ENCODE results near the gene CIDEB. TPM values are rescaled to one million over a fixed set of nuclear protein-coding genes. Genes with fewer than 3 reads are reported as not detected.

The CIDEB gene
- 1.5 and 1.7 TPM in 2 replicates for total RNA-seq

GRCh38 chr14:24307575-24308341 is at the start of gene CIDEB:
TSS of gene CIDEB (minus strand) at chr14:24307977. CDS start at chr14:24307858, 119 bp downstream.

GRCh38 chr14:24339284-24340151 is 31.7 kb upstream of the CIDEB start, which contains the start of gene RIPK3:
TSS of gene RIPK3 (minus strand) at chr14:24339991. CDS start at chr14:24339826, 165 bp downstream.

GRCh38 chr14:24334431-24335291 is 26.9 kb upstream of the CIDEB start, which contains the start of gene ADCY4:
TSS of gene ADCY4 (minus strand) at chr14:24335071. CDS start at chr14:24334652, 419 bp downstream.

GRCh38 chr14:24310646-24311604 is 3.1 kb upstream of the CIDEB start, which contains the start of gene LTB4R:
TSS of gene LTB4R (plus strand) at chr14:24311502. CDS start at chr14:24315652, 4,150 bp downstream.

GRCh38 chr14:24309538-24310264 is 1.9 kb upstream of the CIDEB start, which contains the start of gene LTB4R2:
TSS of gene LTB4R2 (plus strand) at chr14:24310140. CDS start at chr14:24310665, 525 bp downstream.

GRCh38 chr14:24299255-24300191 is 8.3 kb downstream of the CIDEB start, which contains the start of the genes DHRS1 and NOP9:
TSS of gene DHRS1 (minus strand) at chr14:24299780. CDS start at chr14:24299106, 674 bp downstream.
TSS of gene NOP9 (plus strand) at chr14:24299850. CDS start at chr14:24299955, 105 bp downstream.

GRCh38 chr14:24271134-24271833 is 36.5 kb downstream of the CIDEB start, which contains the start of gene RABGGTA:
TSS of gene RABGGTA (minus strand) at chr14:24271597. CDS start at chr14:24271115, 482 bp downstream.

GRCh38 chr14:24262821-24263733 is 44.7 kb downstream of the CIDEB start, which contains the start of gene TGM1:
TSS of gene TGM1 (minus strand) at chr14:24263177. CDS start at chr14:24262352, 825 bp downstream.

Other genes starting within 250 kb of the CIDEB start
- not detected in 2 replicates for gene CPNE6, start 236.4 kb downstream of the CIDEB start, total RNA-seq
- 13.4 and 17.2 TPM in 2 replicates for gene PCK2, start 213.7 kb downstream of the CIDEB start, total RNA-seq
- 50.6 and 56.1 TPM in 2 replicates for gene DCAF11, start 193.2 kb downstream of the CIDEB start, total RNA-seq
- gene NRL, start 193.0 kb downstream of the CIDEB start, total RNA-seq = 0.56 and 0.77 TPM in 2 replicates
- gene FITM1, start 177.3 kb downstream of the CIDEB start, total RNA-seq = not detected in 2 replicates
- gene PSME1, start 171.8 kb downstream of the CIDEB start, total RNA-seq = 69.4 and 88.5 TPM in 2 replicates
- 20.6 and 31.1 TPM in 2 replicates for gene EMC9, start 166.4 kb downstream of the CIDEB start, total RNA-seq
- gene PSME2, start 161.4 kb downstream of the CIDEB start, total RNA-seq = 81.5 and 136 TPM in 2 replicates
- gene RNF31, start 160.5 kb downstream of the CIDEB start, total RNA-seq = 22.6 and 28.8 TPM in 2 replicates
- gene IRF9, start 146.7 kb downstream of the CIDEB start, total RNA-seq = 55.5 and 58.9 TPM in 2 replicates
- gene REC8, start 135.9 kb downstream of the CIDEB start, total RNA-seq = 0.56 and 0.77 TPM in 2 replicates
- 26.5 and 79.8 TPM in 2 replicates for gene IPO4, start 119.2 kb downstream of the CIDEB start, total RNA-seq
- gene TM9SF1, start 112.5 kb downstream of the CIDEB start, total RNA-seq = 78.4 and 80.1 TPM in 2 replicates
- under 0.01 TPM in 1 of 2 replicates, not detected in the other for gene TSSK4, start 102.3 kb downstream of the CIDEB start, total RNA-seq
- gene CHMP4A, start 94.5 kb downstream of the CIDEB start, total RNA-seq = 23.4 and 25.1 TPM in 2 replicates
- gene MDP1, start 91.9 kb downstream of the CIDEB start, total RNA-seq = 15.9 and 18.0 TPM in 2 replicates
- gene NEDD8, start 75.6 kb downstream of the CIDEB start, total RNA-seq = 142 and 224 TPM in 2 replicates
- 63.6 and 103 TPM in 2 replicates for gene GMPR2, start 75.0 kb downstream of the CIDEB start, total RNA-seq
- 48.3 and 58.3 TPM in 2 replicates for gene TINF2, start 65.4 kb downstream of the CIDEB start, total RNA-seq
- 0.19 and 0.85 TPM in 2 replicates for gene TGM1, start 44.8 kb downstream of the CIDEB start, total RNA-seq
- 24.0 and 28.0 TPM in 2 replicates for gene RABGGTA, start 36.4 kb downstream of the CIDEB start, total RNA-seq
- 9.0 and 9.9 TPM in 2 replicates for gene DHRS1, start 8.2 kb downstream of the CIDEB start, total RNA-seq
- gene NOP9, start 8.1 kb downstream of the CIDEB start, total RNA-seq = 19.7 and 34.7 TPM in 2 replicates
- gene LTB4R2, start 2.2 kb upstream of the CIDEB start, total RNA-seq = 1.3 and 3.1 TPM in 2 replicates
- gene LTB4R, start 3.5 kb upstream of the CIDEB start, total RNA-seq = 1.5 and 1.7 TPM in 2 replicates
- gene ADCY4, start 27.1 kb upstream of the CIDEB start, total RNA-seq = 5.6 and 15.5 TPM in 2 replicates
- 0.19 and 0.56 TPM in 2 replicates for gene RIPK3, start 32.0 kb upstream of the CIDEB start, total RNA-seq
- 30.3 and 71.0 TPM in 2 replicates for gene NFATC4, start 60.2 kb upstream of the CIDEB start, total RNA-seq
- gene NYNRIN, start 91.0 kb upstream of the CIDEB start, total RNA-seq = 3.5 and 6.8 TPM in 2 replicates
- gene CBLN3, start 121.7 kb upstream of the CIDEB start, total RNA-seq = 1.5 and 5.9 TPM in 2 replicates
- gene KHNYN, start 122.0 kb upstream of the CIDEB start, total RNA-seq = 45.6 and 53.8 TPM in 2 replicates
- 8.2 and 10.4 TPM in 2 replicates for gene SDR39U1, start 134.8 kb upstream of the CIDEB start, total RNA-seq
- not detected in 2 replicates for gene CMA1, start 200.3 kb upstream of the CIDEB start, total RNA-seq